ENCODE measurements around the gene ADAM20.
"Not testable (repeated sequence)": the region's sequence is repeated elsewhere in the genome, so short reads cannot be mapped to it uniquely, and the experiment has no call there.

Gene ADAM20

DNA sequence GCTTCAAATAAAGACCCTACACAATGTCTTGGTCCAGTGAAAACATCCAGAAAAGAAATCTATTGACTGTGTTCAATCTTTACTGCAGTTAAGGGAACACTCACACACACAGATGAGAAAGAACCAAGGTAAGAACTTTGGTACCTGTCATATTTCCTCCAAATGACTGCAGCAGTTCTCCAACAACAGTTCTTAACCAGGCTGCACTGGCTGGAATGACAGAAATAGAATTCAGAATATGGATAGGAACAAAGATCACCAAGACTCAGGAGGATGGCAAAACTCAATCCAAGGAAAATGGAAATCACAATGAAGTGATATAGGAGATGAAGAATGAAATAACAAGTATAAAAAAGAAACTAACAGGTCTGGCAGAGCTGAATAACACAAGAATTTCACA, 36.6 kb downstream of the ADAM20 start:
- Histone ChIP-seq H2AFZ (ENCODE audit: low read depth) (no peak overlapping the region), H3K9ac (no peak overlapping the region), H3K79me2 (ENCODE audit: insufficient read depth, low read depth) (no peaks in the 10 kb centered on the region), H3K27me3 (ENCODE audit: insufficient read depth, low read depth) (no peaks in the 10 kb centered on the region), H3K36me3 (ENCODE audit: insufficient read depth) (no peaks in the 10 kb centered on the region), H3K4me2 (no peak overlapping the region), H3K4me1 (ENCODE audit: low read depth, poor library complexity, severe bottlenecking) (no peaks in the 10 kb centered on the region), H3K4me3 (IDR thresholded peaks at IDR 0.05; ENCODE audit: insufficient read depth, low read depth, low read length) (no peak overlapping the region), H4K20me1 (ENCODE audit: insufficient read depth) (no peaks in the 10 kb centered on the region), H3K27ac (no peak overlapping the region)
- TF ChIP-seq, protein P1, sequence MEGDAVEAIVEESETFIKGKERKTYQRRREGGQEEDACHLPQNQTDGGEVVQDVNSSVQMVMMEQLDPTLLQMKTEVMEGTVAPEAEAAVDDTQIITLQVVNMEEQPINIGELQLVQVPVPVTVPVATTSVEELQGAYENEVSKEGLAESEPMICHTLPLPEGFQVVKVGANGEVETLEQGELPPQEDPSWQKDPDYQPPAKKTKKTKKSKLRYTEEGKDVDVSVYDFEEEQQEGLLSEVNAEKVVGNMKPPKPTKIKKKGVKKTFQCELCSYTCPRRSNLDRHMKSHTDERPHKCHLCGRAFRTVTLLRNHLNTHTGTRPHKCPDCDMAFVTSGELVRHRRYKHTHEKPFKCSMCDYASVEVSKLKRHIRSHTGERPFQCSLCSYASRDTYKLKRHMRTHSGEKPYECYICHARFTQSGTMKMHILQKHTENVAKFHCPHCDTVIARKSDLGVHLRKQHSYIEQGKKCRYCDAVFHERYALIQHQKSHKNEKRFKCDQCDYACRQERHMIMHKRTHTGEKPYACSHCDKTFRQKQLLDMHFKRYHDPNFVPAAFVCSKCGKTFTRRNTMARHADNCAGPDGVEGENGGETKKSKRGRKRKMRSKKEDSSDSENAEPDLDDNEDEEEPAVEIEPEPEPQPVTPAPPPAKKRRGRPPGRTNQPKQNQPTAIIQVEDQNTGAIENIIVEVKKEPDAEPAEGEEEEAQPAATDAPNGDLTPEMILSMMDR (conservative IDR thresholded peaks at IDR 0.05; ENCODE audit: low read depth, low read length), result no peak

- Histone ChIP-seq H3K4me2 (no peak overlapping the region), H3K9ac (no peak overlapping the region), H3K4me3 (IDR thresholded peaks at IDR 0.05; ENCODE audit: insufficient read depth, low read depth, low read length) (no peak overlapping the region), H3K27me3 (ENCODE audit: insufficient read depth, low read depth) (no peaks in the 10 kb centered on the region), H3K79me2 (ENCODE audit: insufficient read depth, low read depth) (no peaks in the 10 kb centered on the region), H2AFZ (ENCODE audit: low read depth) (no peak overlapping the region), H3K36me3 (ENCODE audit: insufficient read depth) (no peaks in the 10 kb centered on the region), H3K27ac (no peak overlapping the region), H3K4me1 (ENCODE audit: low read depth, poor library complexity, severe bottlenecking) (no peaks in the 10 kb centered on the region), H4K20me1 (ENCODE audit: insufficient read depth) (no peaks in the 10 kb centered on the region)
- TF ChIP-seq, protein P1 (conservative IDR thresholded peaks at IDR 0.05; ENCODE audit: low read depth, low read length), result no peak
Measured at GRCh38 chr14:70489579-70490200, 45.1 kb downstream of the ADAM20 start.

DNA sequence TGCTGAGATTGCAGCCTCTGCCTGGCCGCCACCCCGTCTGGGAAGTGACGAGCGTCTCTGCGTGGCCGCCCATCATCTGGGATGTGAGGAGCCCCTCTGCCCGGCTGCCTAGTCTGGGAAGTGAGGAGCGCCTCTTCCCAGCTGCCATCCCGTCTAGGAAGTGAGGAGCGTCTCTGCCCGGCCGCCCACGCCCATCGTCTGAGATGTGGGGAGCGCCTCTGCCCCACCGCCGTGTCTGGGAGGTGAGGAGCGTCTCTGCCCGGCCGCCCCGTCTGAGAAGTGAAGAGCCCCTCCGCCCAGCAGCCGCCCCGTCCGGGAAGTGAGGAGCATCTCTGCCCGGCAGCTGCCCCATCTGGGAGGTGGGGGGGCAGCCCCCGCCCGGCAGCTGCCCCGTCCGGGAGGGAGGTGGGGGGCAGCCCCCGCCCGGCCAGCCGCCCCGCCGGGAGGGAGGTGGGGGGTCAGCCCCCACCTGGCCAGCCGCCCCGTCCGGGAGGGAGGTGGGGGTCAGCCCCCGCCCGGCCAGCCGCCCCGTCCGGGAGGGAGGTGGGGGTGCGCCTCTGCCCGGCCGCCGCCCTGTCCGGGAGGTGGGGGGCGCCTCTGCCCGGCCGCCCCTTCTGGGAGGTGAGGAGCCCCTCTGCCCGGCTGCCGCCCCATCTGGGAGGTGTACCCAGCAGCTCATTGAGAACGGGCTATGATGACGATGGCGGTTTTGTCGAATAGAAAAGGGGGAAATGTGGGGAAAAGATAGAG, 57.3 kb downstream of the ADAM20 start:
- H3K4me2 ChIP-seq; H3K9ac ChIP-seq; H3K4me1 ChIP-seq (ENCODE audit: low read depth, poor library complexity, severe bottlenecking): not testable (repeated sequence)

GRCh38 chr14:70475459-70475858, 59.3 kb downstream of the ADAM20 start:
- not testable (repeated sequence) for H4K20me1 ChIP-seq (ENCODE audit: insufficient read depth); H3K79me2 ChIP-seq (ENCODE audit: insufficient read depth, low read depth); H3K4me1 ChIP-seq (ENCODE audit: low read depth, poor library complexity, severe bottlenecking); H3K27ac ChIP-seq; H3K4me3 ChIP-seq (IDR thresholded peaks at IDR 0.05; ENCODE audit: insufficient read depth, low read depth, low read length); H3K4me2 ChIP-seq; H3K9ac ChIP-seq; H2AFZ ChIP-seq (ENCODE audit: low read depth); H3K27me3 ChIP-seq (ENCODE audit: insufficient read depth, low read depth); H3K36me3 ChIP-seq (ENCODE audit: insufficient read depth)

More for the DNA sequence above, 57.3 kb downstream of the ADAM20 start:
- not testable (repeated sequence) for H3K27me3 ChIP-seq (ENCODE audit: insufficient read depth, low read depth); H3K27ac ChIP-seq; H3K79me2 ChIP-seq (ENCODE audit: insufficient read depth, low read depth); H3K4me3 ChIP-seq (IDR thresholded peaks at IDR 0.05; ENCODE audit: insufficient read depth, low read depth, low read length); H2AFZ ChIP-seq (ENCODE audit: low read depth); H3K36me3 ChIP-seq (ENCODE audit: insufficient read depth); H4K20me1 ChIP-seq (ENCODE audit: insufficient read depth)

DNA sequence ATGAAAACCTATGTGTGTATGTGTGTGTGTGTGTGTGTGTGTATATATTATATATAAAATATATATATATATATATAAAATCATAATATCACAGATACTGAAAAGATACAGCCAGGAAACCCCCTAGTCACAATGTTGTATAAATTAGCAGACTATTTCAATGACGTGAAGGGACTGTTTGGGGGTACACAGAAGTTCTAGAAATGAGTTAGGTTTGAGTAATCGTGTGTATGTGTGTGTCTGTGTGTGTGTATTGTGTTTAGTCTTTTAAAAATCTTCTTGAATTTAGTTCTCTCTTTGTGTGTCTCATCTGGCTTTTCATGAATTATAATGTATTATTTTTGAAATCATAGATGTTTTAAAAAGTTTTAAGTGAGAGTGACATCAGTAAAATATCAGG, 61.0 kb downstream of the ADAM20 start:
- Histone ChIP-seq H3K36me3 (ENCODE audit: insufficient read depth) (no peaks in the 10 kb centered on the region), H4K20me1 (ENCODE audit: insufficient read depth) (no peaks in the 10 kb centered on the region), H2AFZ (ENCODE audit: low read depth) (no peak overlapping the region), H3K4me3 (IDR thresholded peaks at IDR 0.05; ENCODE audit: insufficient read depth, low read depth, low read length) (no peak overlapping the region), H3K4me2 (no peak overlapping the region), H3K79me2 (ENCODE audit: insufficient read depth, low read depth) (no peaks in the 10 kb centered on the region), H3K27ac (no peak overlapping the region), H3K27me3 (ENCODE audit: insufficient read depth, low read depth) (no peaks in the 10 kb centered on the region), H3K4me1 (ENCODE audit: low read depth, poor library complexity, severe bottlenecking) (no peaks in the 10 kb centered on the region), H3K9ac (no peak overlapping the region)
- TF ChIP-seq, protein P1 (conservative IDR thresholded peaks at IDR 0.05; ENCODE audit: low read depth, low read length), result no peak
